GM18873 (cell line): ENCODE data around the gene LINGO3.
A peak's percentile ranks its signal among the peaks of the same experiment; 100 is the strongest.

Source experiments
- ATAC-seq: cut with Tn5 transposase; IDR thresholded peaks from one replicate; pipeline ENCODE4 v1.9.1; 2021; ENCODE audit warnings: mild to moderate bottlenecking, moderate library complexity, moderate number of reproducible peaks; ENCODE audit not compliant: unreplicated experiment, low FRiP score

Gene LINGO3

DNA sequence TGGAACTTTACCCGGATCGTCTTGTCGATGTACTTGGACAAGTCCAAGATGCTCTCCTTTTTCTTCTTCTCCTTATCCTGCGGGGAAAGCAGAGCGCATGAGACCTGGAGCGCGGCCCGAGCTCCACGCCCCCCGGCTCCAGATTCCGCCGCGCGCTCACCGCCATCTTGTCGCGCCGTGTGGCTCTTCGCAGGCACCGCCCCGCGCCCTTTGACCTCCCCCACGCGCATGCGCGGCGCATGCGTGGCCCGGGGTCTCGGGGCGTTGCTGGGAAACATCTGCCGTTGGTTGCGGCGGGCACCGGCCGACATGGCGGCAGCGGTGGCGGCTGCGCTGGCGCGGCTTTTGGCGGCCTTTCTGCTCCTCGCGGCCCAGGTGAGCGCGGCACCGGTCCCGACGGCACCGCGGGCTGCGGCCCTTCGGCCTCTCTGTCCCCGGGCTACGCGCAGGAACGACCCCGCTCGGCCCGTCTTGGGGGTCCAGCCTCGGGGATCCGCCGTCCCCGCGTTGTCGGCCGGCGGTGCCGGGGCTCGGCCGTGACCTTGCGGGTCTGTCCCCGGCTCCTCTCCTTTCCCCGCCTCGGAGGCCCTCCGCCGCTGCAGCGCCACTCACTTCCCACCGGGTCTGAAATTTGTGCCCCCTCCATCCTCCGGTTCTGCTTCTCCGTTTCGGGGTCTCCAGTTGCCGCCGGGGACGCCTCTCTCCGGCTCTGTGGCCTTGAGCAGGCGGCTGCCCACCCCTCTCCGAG is 20.6 kb upstream of the LINGO3 start, which contains the start of the genes LSM7 and SPPL2B:
Gene LSM7, minus strand, starts transcription at position 186 of the 748 bp plus-strand sequence. Its CDS starts 20 bp downstream, at position 166.
Gene SPPL2B, plus strand, starts transcription at position 284 of the 748 bp plus-strand sequence. Its CDS starts 26 bp downstream, at position 310.
- ATAC-seq, result peak; percentile 41

DNA sequence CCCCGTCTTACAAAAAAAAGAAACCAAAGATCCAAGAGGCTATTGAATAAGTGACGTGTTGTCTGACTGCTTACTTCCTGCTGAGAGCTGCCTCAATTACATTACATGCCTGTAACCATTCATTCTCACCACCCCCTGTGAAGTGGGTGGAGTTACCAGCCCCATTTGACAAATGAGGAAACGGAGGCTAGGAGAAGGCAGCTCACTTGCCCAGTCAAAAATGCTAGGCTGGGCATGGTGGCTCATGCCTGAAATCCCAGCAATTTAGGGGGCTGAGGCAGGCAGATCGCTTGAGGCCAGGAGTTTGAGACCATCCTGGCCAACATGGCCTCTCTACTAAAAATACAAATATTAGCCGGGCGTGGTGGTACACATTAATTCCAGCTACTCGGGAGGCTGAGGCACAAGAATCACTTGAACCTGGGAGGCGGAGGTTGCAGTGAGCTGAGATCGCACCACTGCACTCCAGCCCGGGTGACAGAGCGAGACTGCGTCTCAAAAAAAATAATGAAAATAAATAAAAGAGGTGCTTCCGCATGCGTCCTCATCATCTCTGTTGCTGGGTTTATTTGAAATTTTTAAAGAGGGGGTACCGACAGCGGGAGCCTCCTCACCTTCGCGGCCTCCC is 19.9 kb upstream of the LINGO3 start:
- peak; percentile 11 for ATAC-seq

GRCh38 chr19:2326699-2327360 is 18.9 kb upstream of the LINGO3 start:
- ATAC-seq, result no peak

GRCh38 chr19:2325281-2326046 is 17.5 kb upstream of the LINGO3 start:
- no peak for ATAC-seq

GRCh38 chr19:2324220-2324948 is 16.4 kb upstream of the LINGO3 start:
- no peak for ATAC-seq

GRCh38 chr19:2323707-2324106 is 15.8 kb upstream of the LINGO3 start:
- ATAC-seq, result no peak

- ATAC-seq, result no peak
Observed at GRCh38 chr19:2321565-2322283, 13.8 kb upstream of the LINGO3 start.

DNA sequence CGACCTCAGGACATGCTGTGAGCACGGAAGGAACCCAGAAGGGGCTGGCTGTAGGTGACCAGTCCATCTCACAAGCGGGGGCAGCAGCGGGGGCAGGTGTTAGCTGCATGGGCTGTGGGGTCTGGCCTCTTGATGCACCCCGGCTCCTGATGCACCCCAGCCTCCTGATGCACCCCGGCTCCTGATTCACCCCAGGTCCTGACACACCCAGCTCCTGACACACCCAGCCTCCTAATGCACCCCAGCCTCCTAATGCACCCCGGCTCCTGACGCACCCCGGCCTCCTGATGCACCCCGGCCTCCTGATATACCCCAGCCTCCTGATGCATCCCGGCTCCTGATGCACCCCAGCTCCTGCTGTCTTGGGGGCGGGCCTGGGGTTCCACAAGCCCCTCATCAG is 13.0 kb upstream of the LINGO3 start:
- ATAC-seq, result no peak

- no peak for ATAC-seq
Observed at GRCh38 chr19:2320049-2320448, 12.1 kb upstream of the LINGO3 start.

- no peak for ATAC-seq
Observed at GRCh38 chr19:2319551-2319950, 11.6 kb upstream of the LINGO3 start.

- ATAC-seq, result no peak
Observed at GRCh38 chr19:2318923-2319322, 11.0 kb upstream of the LINGO3 start.

DNA sequence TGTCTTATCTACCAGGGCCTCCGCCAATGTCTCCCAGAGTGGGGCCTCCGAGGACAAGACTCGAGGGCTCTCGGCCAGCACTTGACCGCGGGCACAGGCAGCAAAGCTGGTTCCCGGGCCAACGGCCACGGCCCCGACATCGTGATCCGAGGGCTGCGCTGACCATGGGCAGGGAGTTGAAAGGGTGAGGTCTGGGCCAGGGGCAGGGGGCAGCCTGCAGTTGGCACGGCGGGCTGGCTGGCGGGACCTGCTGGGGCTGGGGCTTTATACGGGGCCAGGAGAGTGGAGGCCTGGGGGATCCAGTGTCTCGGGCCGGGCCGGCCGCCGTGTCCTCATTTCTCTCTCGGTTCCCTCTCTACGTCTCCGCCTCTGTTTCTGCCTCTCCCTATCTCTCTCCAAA is 9.8 kb upstream of the LINGO3 start:
- no peak for ATAC-seq

DNA sequence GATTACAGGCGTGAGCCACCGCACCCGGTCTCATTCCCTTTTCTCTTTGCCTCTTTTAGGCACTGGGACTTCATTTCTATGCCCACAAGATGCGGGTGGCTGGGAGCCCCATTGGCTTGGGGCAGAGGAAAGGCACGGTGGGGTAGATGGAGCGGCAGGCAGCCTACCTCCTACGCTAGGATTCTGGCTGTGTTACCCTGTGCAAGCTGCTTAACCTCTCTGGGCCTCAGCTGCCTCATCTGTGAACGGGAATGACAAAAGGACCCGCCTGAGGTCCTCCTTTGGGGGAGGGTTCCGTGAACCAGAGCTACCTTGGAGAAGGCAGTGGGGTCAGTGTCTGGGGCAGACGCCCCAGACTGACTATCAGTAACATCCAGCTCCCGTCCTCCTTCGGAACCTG is 9.3 kb upstream of the LINGO3 start:
- no peak for ATAC-seq

- ATAC-seq, result no peak
Observed at GRCh38 chr19:2315818-2316353, 7.9 kb upstream of the LINGO3 start.

DNA sequence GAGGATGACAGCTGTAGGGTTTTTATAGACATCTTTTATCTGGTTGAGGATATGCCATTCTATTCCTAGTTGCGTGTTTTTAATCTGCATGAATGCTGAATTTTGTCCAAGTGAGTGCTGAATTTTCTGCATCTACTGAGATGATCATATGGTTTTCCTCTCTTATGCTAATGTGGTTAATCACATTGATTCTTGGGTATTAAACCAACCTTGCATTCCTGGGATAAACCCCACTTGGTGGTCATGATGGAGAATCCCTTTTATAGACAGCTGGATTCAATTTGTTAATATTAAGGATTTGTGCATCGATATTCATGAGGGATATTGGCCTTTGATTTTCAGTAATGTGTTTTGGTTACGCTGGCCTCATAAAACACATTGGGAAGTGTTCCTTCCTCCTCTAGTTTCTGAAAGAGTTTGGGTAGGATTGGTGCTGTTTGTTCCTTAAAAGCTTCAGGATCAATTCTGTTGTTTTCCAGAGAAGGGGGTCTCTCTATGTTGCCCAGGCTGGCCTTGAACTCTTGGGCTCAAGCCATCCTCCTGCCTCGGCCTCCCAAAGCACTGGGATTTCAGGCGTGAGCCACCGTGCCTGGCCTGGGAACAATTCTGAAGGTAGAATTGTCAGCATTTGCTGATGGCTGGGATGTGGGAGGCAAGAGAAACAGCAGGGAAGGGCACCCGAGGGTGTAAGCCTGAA is 7.3 kb upstream of the LINGO3 start:
- ATAC-seq, result no peak

GRCh38 chr19:2312820-2313501 is 5.0 kb upstream of the LINGO3 start:
- no peak for ATAC-seq

- no peak for ATAC-seq
Observed at GRCh38 chr19:2311093-2311492, 3.1 kb upstream of the LINGO3 start.
